ENCODE measurements around the gene RPL7A. TPM values are rescaled to one million over a fixed set of nuclear protein-coding genes. Genes with fewer than 3 reads are reported as not detected.

RPL7A gene
- total and polyA plus RNA-seq, 2 of the 13 experiments (the other 11 are each of a cell fraction or from before 2014, with no cell fraction given), result 2,401 to 2,938 TPM

DNA sequence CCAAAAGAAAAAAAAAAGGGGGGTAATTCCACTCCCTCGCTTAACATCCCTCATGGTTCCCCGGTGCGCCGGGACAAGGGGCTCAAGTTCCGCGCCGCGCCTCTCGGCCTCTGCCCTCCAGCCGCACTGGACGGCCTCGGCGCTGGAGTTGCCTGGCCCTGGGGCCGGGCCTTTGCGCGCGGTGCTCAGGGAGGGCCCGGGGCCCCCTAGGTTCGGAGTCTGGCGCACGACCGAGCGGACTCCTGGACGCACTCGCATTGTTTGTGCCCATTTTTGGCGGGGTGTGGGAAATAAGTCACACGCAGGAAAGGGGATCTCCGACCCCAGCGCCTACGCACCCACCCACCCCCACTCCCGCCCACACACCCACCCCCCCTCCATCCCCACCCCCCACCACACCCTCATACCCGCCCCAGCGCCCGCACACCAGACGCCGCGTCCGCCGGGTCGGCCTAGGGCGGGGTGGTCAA is 468 bp upstream of the RPL7A start:
- in situ Hi-C loops (cut with HindIII; ENCODE audit: extremely low pct_ligation_motif_present, low pct_unique_long_range_greater_than_20kb), result no loop called here
- no peak for DNase-seq (ENCODE audit: low spot score)
- Histone ChIP-seq H3K36me3 (replicated peaks in 1 of 2; ENCODE audit: control insufficient read depth in 1 of 2, insufficient read depth in 2 of 2, low read length in 2 of 2) (peaks cover 20 to 67% of the 10 kb centered on the region in 2 experiments), H3K79me2 (ENCODE audit: insufficient read depth, low read length) (peaks cover 34% of the 10 kb centered on the region), H3K27me3 (ENCODE audit: control insufficient read depth in 1 of 2, insufficient read depth in 2 of 2, low read length in 2 of 2) (no peaks in the 10 kb centered on the region; a peak in 1 of 5 replicates), H3K4me1 (ENCODE audit: insufficient read depth, low read length) (peaks cover 29% of the 10 kb centered on the region), H3K4me3 (replicated peaks in 1 of 3; ENCODE audit: insufficient read depth in 1 of 3, low read depth in 2 of 3, low read length in 3 of 3) (peak overlapping the region; percentile 82 to 100 (median 97)), H2AFZ (ENCODE audit: low read length) (no peak overlapping the region), H3K27ac (ENCODE audit: extremely low read length, insufficient read depth, low read length) (peak overlapping the region; percentile 97), H3K9me3 (ENCODE audit: low read length) (no peaks in the 10 kb centered on the region), H4K20me1 (ENCODE audit: insufficient read depth, low read length) (peaks cover 19% of the 10 kb centered on the region), H3K9ac (ENCODE audit: insufficient read depth, low read depth, low read length) (peak overlapping the region; percentile 99), H3K4me2 (ENCODE audit: low read depth, low read length) (peak overlapping the region; percentile 97)
- ChIA-PET CTCF (ENCODE audit: low intra/inter-chr PET ratio, low total read pairs) (no interaction called here), POLR2A (interaction anchor here (0.6 to 2.6 kb wide), 25 partner anchors 8 to 367 kb away, joined by 3 to 22 read pairs (median 5); partner anchors contain the start of genes ADAMTS13, CACFD1, REXO4 and SLC2A6)
- intact Hi-C loops (cut with micrococcal nuclease; ENCODE audit: unreplicated experiment), result no loop called here
- peak; percentile 79 for ATAC-seq
- FAIRE-seq, result no peak
- no TSS peak for BruUV-seq (replicated peaks)
- 0% methylated on average over 12 of the region's 41 CpGs for WGBS (ENCODE audit: low lambda C conversion rate)
- TF ChIP-seq YEATS4 (CRISPR knock-in tag; IDR thresholded peaks at IDR 0.05; ENCODE audit: borderline replicate concordance) (peak; percentile 45; the same call in 1 of the 2 replicates), ATF7-NPFF (CRISPR knock-in tag; IDR thresholded peaks at IDR 0.05; ENCODE audit: low read depth) (no peak), PCBP2 (optimal IDR thresholded peaks at IDR 0.05; ENCODE audit: low read depth, low read length, poor library complexity, severe bottlenecking) (peak; percentile 58), KDM2A (CRISPR knock-in tag; IDR thresholded peaks at IDR 0.05; ENCODE audit: borderline replicate concordance, low read depth) (peak; percentile 12; the same call in 1 of the 2 replicates), NBN (conservative IDR thresholded peaks at IDR 0.05) (no peak), DPF2 (CRISPR knock-in tag; IDR thresholded peaks at IDR 0.05; ENCODE audit: borderline replicate concordance, low read depth) (no peak), PHF5A (CRISPR knock-in tag; IDR thresholded peaks at IDR 0.05; ENCODE audit: low read depth, unreplicated experiment) (no peak), ATF1 (CRISPR knock-in tag; IDR thresholded peaks at IDR 0.05) (no peak), ZNF616 (CRISPR knock-in tag; IDR thresholded peaks at IDR 0.05; ENCODE audit: low read depth) (no peak), ZNF484 (CRISPR knock-in tag; IDR thresholded peaks at IDR 0.05; ENCODE audit: borderline replicate concordance, low read depth) (no peak), EEA1 (CRISPR knock-in tag; IDR thresholded peaks at IDR 0.05; ENCODE audit: borderline replicate concordance) (0 out of 2 replicates have a peak, but pooled peaks have one; percentile 35), AKAP8 (CRISPR knock-in tag; IDR thresholded peaks at IDR 0.05) (no peak), BRD4 (CRISPR knock-in tag; IDR thresholded peaks at IDR 0.05) (no peak), ZNF30 (CRISPR knock-in tag; IDR thresholded peaks at IDR 0.05) (no peak), ZNF564 (CRISPR knock-in tag; IDR thresholded peaks at IDR 0.05) (peak; percentile 14; the same call in 1 of the 2 replicates), ZNF543 (CRISPR knock-in tag; IDR thresholded peaks at IDR 0.05) (no peak), RCOR2 (CRISPR knock-in tag; IDR thresholded peaks at IDR 0.05) (no peak)
- TF ChIP-seq, protein P1, sequence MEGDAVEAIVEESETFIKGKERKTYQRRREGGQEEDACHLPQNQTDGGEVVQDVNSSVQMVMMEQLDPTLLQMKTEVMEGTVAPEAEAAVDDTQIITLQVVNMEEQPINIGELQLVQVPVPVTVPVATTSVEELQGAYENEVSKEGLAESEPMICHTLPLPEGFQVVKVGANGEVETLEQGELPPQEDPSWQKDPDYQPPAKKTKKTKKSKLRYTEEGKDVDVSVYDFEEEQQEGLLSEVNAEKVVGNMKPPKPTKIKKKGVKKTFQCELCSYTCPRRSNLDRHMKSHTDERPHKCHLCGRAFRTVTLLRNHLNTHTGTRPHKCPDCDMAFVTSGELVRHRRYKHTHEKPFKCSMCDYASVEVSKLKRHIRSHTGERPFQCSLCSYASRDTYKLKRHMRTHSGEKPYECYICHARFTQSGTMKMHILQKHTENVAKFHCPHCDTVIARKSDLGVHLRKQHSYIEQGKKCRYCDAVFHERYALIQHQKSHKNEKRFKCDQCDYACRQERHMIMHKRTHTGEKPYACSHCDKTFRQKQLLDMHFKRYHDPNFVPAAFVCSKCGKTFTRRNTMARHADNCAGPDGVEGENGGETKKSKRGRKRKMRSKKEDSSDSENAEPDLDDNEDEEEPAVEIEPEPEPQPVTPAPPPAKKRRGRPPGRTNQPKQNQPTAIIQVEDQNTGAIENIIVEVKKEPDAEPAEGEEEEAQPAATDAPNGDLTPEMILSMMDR (CRISPR knock-in tag; IDR thresholded peaks at IDR 0.05), result 0 out of 2 replicates have a peak, but pooled peaks have one; percentile 1
- TF ChIP-seq, protein P2, sequence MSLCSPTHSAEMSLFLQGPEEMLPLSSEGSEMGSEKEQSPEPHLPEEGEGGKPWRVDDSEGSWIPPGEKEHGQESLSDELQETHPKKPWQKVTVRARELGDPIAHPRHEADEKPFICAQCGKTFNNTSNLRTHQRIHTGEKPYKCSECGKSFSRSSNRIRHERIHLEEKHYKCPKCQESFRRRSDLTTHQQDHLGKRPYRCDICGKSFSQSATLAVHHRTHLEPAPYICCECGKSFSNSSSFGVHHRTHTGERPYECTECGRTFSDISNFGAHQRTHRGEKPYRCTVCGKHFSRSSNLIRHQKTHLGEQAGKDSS (CRISPR knock-in tag; IDR thresholded peaks at IDR 0.05; ENCODE audit: borderline replicate concordance, low read depth), result peak; percentile 2; the same call in 1 of the 2 replicates
- TF ChIP-seq, protein P3, sequence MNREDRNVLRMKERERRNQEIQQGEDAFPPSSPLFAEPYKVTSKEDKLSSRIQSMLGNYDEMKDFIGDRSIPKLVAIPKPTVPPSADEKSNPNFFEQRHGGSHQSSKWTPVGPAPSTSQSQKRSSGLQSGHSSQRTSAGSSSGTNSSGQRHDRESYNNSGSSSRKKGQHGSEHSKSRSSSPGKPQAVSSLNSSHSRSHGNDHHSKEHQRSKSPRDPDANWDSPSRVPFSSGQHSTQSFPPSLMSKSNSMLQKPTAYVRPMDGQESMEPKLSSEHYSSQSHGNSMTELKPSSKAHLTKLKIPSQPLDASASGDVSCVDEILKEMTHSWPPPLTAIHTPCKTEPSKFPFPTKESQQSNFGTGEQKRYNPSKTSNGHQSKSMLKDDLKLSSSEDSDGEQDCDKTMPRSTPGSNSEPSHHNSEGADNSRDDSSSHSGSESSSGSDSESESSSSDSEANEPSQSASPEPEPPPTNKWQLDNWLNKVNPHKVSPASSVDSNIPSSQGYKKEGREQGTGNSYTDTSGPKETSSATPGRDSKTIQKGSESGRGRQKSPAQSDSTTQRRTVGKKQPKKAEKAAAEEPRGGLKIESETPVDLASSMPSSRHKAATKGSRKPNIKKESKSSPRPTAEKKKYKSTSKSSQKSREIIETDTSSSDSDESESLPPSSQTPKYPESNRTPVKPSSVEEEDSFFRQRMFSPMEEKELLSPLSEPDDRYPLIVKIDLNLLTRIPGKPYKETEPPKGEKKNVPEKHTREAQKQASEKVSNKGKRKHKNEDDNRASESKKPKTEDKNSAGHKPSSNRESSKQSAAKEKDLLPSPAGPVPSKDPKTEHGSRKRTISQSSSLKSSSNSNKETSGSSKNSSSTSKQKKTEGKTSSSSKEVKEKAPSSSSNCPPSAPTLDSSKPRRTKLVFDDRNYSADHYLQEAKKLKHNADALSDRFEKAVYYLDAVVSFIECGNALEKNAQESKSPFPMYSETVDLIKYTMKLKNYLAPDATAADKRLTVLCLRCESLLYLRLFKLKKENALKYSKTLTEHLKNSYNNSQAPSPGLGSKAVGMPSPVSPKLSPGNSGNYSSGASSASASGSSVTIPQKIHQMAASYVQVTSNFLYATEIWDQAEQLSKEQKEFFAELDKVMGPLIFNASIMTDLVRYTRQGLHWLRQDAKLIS (CRISPR knock-in tag; IDR thresholded peaks at IDR 0.05), result no peak

Measured in HepG2 (cell line).